WTC11 (cell line): Measurements from ENCODE around the gene NR2F2.

Experiments used
- MYBL2 ChIP-seq: sonication (generic); formaldehyde crosslinking; IDR thresholded peaks from 2 replicates; pipeline ENCODE4 v1.8.1; 2023; ENCODE audit warnings: mild to moderate bottlenecking, moderate library complexity, missing genetic modification reagents
- TCF7 ChIP-seq: sonication (generic); formaldehyde crosslinking; IDR thresholded peaks from 2 replicates; pipeline ENCODE4 v1.8.0; 2022; ENCODE audit warnings: mild to moderate bottlenecking, low read depth, missing genetic modification reagents, moderate library complexity
- TF ChIP-seq, protein P1 (sequence below): fragments of 200-600 bp; IDR thresholded peaks from 2 replicates; pipeline ENCODE4 v1.8.0; 2022; ENCODE audit warnings: antibody characterized with exemption

DNA sequence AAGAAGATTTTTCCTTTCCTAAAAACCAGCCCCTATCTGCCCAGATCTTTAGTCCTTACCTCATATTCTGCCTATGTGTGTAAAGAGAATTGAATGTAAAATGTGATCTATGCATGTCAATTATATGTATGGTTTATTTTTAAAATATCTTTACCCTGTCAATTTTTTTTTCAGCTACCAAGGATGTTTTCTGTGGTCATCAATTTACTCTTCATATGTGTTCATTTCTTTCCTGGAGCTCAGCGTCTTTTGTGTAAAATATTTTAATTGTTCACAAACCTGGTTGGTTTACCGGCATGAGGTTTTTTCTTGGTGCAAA lies 1.7 kb upstream of the NR2F2 start:
- TF ChIP-seq, protein P1, sequence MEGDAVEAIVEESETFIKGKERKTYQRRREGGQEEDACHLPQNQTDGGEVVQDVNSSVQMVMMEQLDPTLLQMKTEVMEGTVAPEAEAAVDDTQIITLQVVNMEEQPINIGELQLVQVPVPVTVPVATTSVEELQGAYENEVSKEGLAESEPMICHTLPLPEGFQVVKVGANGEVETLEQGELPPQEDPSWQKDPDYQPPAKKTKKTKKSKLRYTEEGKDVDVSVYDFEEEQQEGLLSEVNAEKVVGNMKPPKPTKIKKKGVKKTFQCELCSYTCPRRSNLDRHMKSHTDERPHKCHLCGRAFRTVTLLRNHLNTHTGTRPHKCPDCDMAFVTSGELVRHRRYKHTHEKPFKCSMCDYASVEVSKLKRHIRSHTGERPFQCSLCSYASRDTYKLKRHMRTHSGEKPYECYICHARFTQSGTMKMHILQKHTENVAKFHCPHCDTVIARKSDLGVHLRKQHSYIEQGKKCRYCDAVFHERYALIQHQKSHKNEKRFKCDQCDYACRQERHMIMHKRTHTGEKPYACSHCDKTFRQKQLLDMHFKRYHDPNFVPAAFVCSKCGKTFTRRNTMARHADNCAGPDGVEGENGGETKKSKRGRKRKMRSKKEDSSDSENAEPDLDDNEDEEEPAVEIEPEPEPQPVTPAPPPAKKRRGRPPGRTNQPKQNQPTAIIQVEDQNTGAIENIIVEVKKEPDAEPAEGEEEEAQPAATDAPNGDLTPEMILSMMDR: no peak
- TF ChIP-seq TCF7 (CRISPR knock-in tag) (no peak), MYBL2 (no peak)
